Brain microvascular endothelial cell (primary cell): Measurements from ENCODE around the gene ELOA.
A peak's percentile ranks its signal among the peaks of the same experiment; 100 is the strongest.

ENCODE experiments used
- DNase-seq: peaks from one replicate; pipeline ENCODE4 v3.0.0-alpha.2; 2020
- H3K27ac ChIP-seq: fragments of 250-450 bp; sonication (Bioruptor Pico); 2 replicates; pipeline ENCODE4 v1.5.1; 2020; ENCODE audit warnings: mild to moderate bottlenecking, moderate library complexity
- H3K27me3 ChIP-seq: fragments of 250-450 bp; sonication (Bioruptor Pico); replicated peaks from 2 replicates; pipeline ENCODE4 v1.5.1; 2020; ENCODE audit warnings: mild to moderate bottlenecking
- H3K36me3 ChIP-seq: fragments of 250-450 bp; sonication (Bioruptor Pico); replicated peaks from 2 replicates; pipeline ENCODE4 v1.5.1; 2020; ENCODE audit warnings: mild to moderate bottlenecking
- H3K4me3 ChIP-seq: 2 replicates; pipeline ENCODE4 v1.5.1; 2011; ENCODE audit warnings: low read depth, mild to moderate bottlenecking, control low read depth, low read length, moderate library complexity
- CTCF ChIP-seq: IDR thresholded peaks from 2 replicates; pipeline ENCODE4 v1.5.1; 2011; ENCODE audit warnings: low read depth, mild to moderate bottlenecking, moderate library complexity, low read length, control low read depth, inconsistent platforms; ENCODE audit errors: missing control alignments
- in situ Hi-C: cut with HindIII; loops from 2 replicates; pipeline ENCODE4 v1.10.0; 2017; ENCODE audit warnings: low sequenced_read_pairs, low pct_ligation_motif_present

Gene ELOA

GRCh38 chr1:23742670-23743286 is 493 bp upstream of the ELOA start:
- Histone ChIP-seq H3K27me3 (no peaks in the 10 kb centered on the region), H3K4me3 (peak overlapping the region; percentile 81), H3K27ac (peak overlapping the region; percentile 67), H3K36me3 (peaks cover 4% of the 10 kb centered on the region)
- in situ Hi-C loops, result no loop called here
- TF ChIP-seq CTCF, result no peak
- DNase-seq, result no peak

GRCh38 chr1:23745515-23745914 is 2.2 kb downstream of the ELOA start:
- no peak for DNase-seq
- Histone ChIP-seq H3K27me3 (no peaks in the 10 kb centered on the region), H3K27ac (no peak overlapping the region), H3K4me3 (no peak overlapping the region), H3K36me3 (peaks cover 12% of the 10 kb centered on the region)
- in situ Hi-C loops, result no loop called here
- TF ChIP-seq CTCF, result peak; percentile 42

DNA sequence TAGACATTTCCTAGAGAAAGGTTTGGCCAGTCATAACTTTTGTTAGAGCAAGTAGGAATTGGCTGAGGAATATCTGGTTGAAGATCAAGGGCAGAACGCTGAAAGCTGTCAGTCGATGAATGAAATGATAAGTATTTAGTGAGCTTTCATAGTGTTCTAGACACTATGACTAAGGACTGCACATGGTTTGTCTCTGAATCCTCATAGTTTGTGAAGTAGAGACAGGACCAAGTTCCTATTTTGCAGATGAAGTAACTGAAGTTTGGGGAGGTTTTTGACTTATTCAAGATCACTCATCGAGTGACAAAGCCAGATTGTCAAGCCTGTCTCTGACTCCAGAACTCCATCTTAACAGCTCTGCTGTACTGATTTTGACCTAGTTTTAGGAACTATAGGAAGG is 4.7 kb downstream of the ELOA start:
- no peak for TF ChIP-seq CTCF
- H3K36me3 ChIP-seq, result peaks cover 36% of the 10 kb centered on the region
- H3K4me3 ChIP-seq, result no peak overlapping the region
- H3K27ac ChIP-seq, result no peak overlapping the region
- in situ Hi-C loops, result no loop called here
- no peaks in the 10 kb centered on the region for H3K27me3 ChIP-seq
- DNase-seq, result no peak

- Histone ChIP-seq H3K27me3 (no peaks in the 10 kb centered on the region), H3K27ac (peak overlapping the region; percentile 26), H3K36me3 (peaks cover 64% of the 10 kb centered on the region), H3K4me3 (no peak overlapping the region)
- in situ Hi-C loops, result no loop called here
- peak; percentile 85 for TF ChIP-seq CTCF
- DNase-seq, result peak; percentile 57
These were observed 8.0 kb downstream of the ELOA start for GRCh38 chr1:23751050-23751814.

DNA sequence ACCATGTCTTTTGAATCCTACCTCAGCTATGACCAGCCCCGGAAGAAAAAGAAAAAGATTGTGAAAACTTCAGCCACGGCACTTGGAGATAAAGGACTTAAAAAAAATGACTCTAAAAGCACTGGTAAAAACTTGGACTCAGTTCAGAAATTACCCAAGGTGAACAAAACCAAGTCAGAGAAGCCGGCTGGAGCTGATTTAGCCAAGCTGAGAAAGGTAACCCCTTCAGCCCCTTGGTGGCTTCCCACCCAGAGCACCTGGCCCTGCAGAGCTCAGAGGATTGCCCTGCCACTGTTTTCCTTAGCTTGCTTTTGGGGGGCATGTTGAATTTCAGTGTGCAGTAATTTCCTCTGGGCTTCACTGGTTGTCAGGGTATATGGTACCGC is 8.5 kb downstream of the ELOA start:
- no peak overlapping the region for H3K4me3 ChIP-seq
- H3K27ac ChIP-seq, result no peak overlapping the region
- TF ChIP-seq CTCF, result no peak
- H3K27me3 ChIP-seq, result no peaks in the 10 kb centered on the region
- H3K36me3 ChIP-seq, result peaks cover 68% of the 10 kb centered on the region
- no peak for DNase-seq
- in situ Hi-C loops, result no loop called here
